ENCODE measurements around the gene OCRL. TPM values are rescaled to one million over a fixed set of nuclear protein-coding genes. Genes with fewer than 3 reads are reported as not detected.

Gene OCRL
- total and polyA plus RNA-seq, 2 of the 13 experiments (the other 11 are each of a cell fraction or from before 2014, with no cell fraction given) = 13.4 to 32.0 TPM

DNA sequence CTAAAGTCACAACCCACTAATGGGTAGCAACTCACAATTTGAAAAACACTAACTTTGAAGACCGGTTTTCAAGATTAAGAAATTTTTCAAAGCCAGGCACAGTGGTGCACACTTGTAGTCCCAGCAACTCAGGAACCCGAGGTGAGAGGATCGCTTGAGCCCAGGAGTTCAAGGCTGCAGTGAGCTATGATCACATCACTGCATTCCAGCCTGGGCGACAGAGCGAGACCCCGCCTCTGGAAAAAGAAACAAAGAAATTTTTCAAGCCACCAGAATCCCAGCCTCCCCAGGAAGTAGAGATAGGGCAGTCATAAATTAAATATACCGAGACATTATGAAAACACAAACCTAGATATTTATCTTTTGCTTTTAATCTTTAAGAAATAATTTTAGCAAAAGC lies 29.7 kb upstream of the OCRL start:
- FAIRE-seq = peak; percentile 54
- TF ChIP-seq MED1 (CRISPR knock-in tag; IDR thresholded peaks at IDR 0.05) = peak; percentile 55
- TF ChIP-seq GATAD2A (CRISPR knock-in tag; IDR thresholded peaks at IDR 0.05) = peak; percentile 53
- TF ChIP-seq, protein P1, sequence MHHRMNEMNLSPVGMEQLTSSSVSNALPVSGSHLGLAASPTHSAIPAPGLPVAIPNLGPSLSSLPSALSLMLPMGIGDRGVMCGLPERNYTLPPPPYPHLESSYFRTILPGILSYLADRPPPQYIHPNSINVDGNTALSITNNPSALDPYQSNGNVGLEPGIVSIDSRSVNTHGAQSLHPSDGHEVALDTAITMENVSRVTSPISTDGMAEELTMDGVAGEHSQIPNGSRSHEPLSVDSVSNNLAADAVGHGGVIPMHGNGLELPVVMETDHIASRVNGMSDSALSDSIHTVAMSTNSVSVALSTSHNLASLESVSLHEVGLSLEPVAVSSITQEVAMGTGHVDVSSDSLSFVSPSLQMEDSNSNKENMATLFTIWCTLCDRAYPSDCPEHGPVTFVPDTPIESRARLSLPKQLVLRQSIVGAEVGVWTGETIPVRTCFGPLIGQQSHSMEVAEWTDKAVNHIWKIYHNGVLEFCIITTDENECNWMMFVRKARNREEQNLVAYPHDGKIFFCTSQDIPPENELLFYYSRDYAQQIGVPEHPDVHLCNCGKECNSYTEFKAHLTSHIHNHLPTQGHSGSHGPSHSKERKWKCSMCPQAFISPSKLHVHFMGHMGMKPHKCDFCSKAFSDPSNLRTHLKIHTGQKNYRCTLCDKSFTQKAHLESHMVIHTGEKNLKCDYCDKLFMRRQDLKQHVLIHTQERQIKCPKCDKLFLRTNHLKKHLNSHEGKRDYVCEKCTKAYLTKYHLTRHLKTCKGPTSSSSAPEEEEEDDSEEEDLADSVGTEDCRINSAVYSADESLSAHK (CRISPR knock-in tag; IDR thresholded peaks at IDR 0.05; ENCODE audit: borderline replicate concordance) = no peak
- TF ChIP-seq CEBPB (IDR thresholded peaks at IDR 0.05; ENCODE audit: borderline replicate concordance, low read depth, low read length) = no peak
- TF ChIP-seq EP300 (IDR thresholded peaks at IDR 0.05; ENCODE audit: low read depth in 2 of 2, low read length in 2 of 2) = peak in 1 of 2 experiments; percentile 52; a peak in 2 of 4 replicates
- TF ChIP-seq EP300 (CRISPR knock-in tag; IDR thresholded peaks at IDR 0.05; ENCODE audit: borderline replicate concordance) = no peak
- 0 out of 2 replicates have a peak, but pooled peaks have one; percentile 17 for TF ChIP-seq ZMYM4 (CRISPR knock-in tag; IDR thresholded peaks at IDR 0.05)
- TF ChIP-seq, protein P2, sequence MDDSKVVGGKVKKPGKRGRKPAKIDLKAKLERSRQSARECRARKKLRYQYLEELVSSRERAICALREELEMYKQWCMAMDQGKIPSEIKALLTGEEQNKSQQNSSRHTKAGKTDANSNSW (CRISPR knock-in tag; IDR thresholded peaks at IDR 0.05; ENCODE audit: borderline replicate concordance) = no peak
- TF ChIP-seq RXRA (CRISPR knock-in tag; IDR thresholded peaks at IDR 0.05) = peak; percentile 21; the same call in 1 of the 2 replicates
- no peak for TF ChIP-seq ZBTB38 (CRISPR knock-in tag; IDR thresholded peaks at IDR 0.05)
- peak; percentile 72 for TF ChIP-seq ZNF121 (CRISPR knock-in tag; IDR thresholded peaks at IDR 0.05)
- TF ChIP-seq RARA (CRISPR knock-in tag; IDR thresholded peaks at IDR 0.05) = peak; percentile 65
- no peak for TF ChIP-seq ZFP90 (CRISPR knock-in tag; IDR thresholded peaks at IDR 0.05; ENCODE audit: borderline replicate concordance)
- TF ChIP-seq NPAS2 (CRISPR knock-in tag; IDR thresholded peaks at IDR 0.05; ENCODE audit: borderline replicate concordance) = no peak
- TF ChIP-seq, protein P3, sequence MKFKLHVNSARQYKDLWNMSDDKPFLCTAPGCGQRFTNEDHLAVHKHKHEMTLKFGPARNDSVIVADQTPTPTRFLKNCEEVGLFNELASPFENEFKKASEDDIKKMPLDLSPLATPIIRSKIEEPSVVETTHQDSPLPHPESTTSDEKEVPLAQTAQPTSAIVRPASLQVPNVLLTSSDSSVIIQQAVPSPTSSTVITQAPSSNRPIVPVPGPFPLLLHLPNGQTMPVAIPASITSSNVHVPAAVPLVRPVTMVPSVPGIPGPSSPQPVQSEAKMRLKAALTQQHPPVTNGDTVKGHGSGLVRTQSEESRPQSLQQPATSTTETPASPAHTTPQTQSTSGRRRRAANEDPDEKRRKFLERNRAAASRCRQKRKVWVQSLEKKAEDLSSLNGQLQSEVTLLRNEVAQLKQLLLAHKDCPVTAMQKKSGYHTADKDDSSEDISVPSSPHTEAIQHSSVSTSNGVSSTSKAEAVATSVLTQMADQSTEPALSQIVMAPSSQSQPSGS (CRISPR knock-in tag; IDR thresholded peaks at IDR 0.05) = peak; percentile 60; the same call in 1 of the 2 replicates
- peak; percentile 30 for TF ChIP-seq NR2F6 (IDR thresholded peaks at IDR 0.05)
- peak; percentile 35; the same call in 1 of the 2 replicates for TF ChIP-seq NR2F6 (CRISPR knock-in tag; IDR thresholded peaks at IDR 0.05)
- TF ChIP-seq CBX2 (IDR thresholded peaks at IDR 0.05; ENCODE audit: low read depth, low read length) = no peak
- no peak for TF ChIP-seq CBX2 (CRISPR knock-in tag; IDR thresholded peaks at IDR 0.05; ENCODE audit: low read depth)
- 0 out of 2 replicates have a peak, but pooled peaks have one; percentile 16 for TF ChIP-seq HOMEZ (CRISPR knock-in tag; IDR thresholded peaks at IDR 0.05; ENCODE audit: low read depth)
- peak; percentile 72 for TF ChIP-seq HNF4A (CRISPR knock-in tag; IDR thresholded peaks at IDR 0.05)

More for the DNA sequence above, 29.7 kb upstream of the OCRL start:
- 14% methylated on average over 5 of the region's 7 CpGs for WGBS (ENCODE audit: low lambda C conversion rate)
- peaks cover 55% of the 10 kb centered on the region for H3K4me1 ChIP-seq (ENCODE audit: insufficient read depth, low read length)
- no peak overlapping the region for H2AFZ ChIP-seq (ENCODE audit: low read length)
- H3K79me2 ChIP-seq (ENCODE audit: insufficient read depth, low read length) = peaks cover 14% of the 10 kb centered on the region
- peak overlapping the region; percentile 56 for H3K9ac ChIP-seq (ENCODE audit: insufficient read depth, low read depth, low read length)
- no peaks in the 10 kb centered on the region for H3K9me3 ChIP-seq (ENCODE audit: low read length)
- no peaks in the 10 kb centered on the region for H3K27me3 ChIP-seq (ENCODE audit: control insufficient read depth in 1 of 2, insufficient read depth in 2 of 2, low read length in 2 of 2)
- H3K36me3 ChIP-seq (replicated peaks in 1 of 2; ENCODE audit: control insufficient read depth in 1 of 2, insufficient read depth in 2 of 2, low read length in 2 of 2) = peaks cover 0 to 22% of the 10 kb centered on the region in 2 experiments; a peak in 3 of 5 replicates
- ATAC-seq (peak; percentile 93), DNase-seq (ENCODE audit: low spot score) (peak; percentile 68)
- H3K4me2 ChIP-seq (ENCODE audit: low read depth, low read length) = peak overlapping the region; percentile 27
- peak overlapping the region in 1 of 3 experiments; percentile 4; a peak in 1 of 6 replicates for H3K4me3 ChIP-seq (replicated peaks in 1 of 3; ENCODE audit: insufficient read depth in 1 of 3, low read depth in 2 of 3, low read length in 3 of 3)
- intact Hi-C loops (cut with micrococcal nuclease; ENCODE audit: unreplicated experiment) = no loop called here
- in situ Hi-C loops (cut with HindIII; ENCODE audit: extremely low pct_ligation_motif_present, low pct_unique_long_range_greater_than_20kb) = no loop called here
- no TSS peak for BruUV-seq (replicated peaks)
- peak overlapping the region; percentile 90 for H3K27ac ChIP-seq (ENCODE audit: extremely low read length, insufficient read depth, low read length)
- ChIA-PET POLR2A (interaction anchor here (1.0 to 1.6 kb wide), 3 partner anchors 12 to 31 kb away, joined by 3 to 5 read pairs (median 4); partner anchors contain the start of gene SMARCA1), CTCF (ENCODE audit: low intra/inter-chr PET ratio, low total read pairs) (no interaction called here)
- no peaks in the 10 kb centered on the region for H4K20me1 ChIP-seq (ENCODE audit: insufficient read depth, low read length)

Measured in HepG2 (cell line).